ENCODE results near the gene ANKHD1. TPM values are rescaled to one million over a fixed set of nuclear protein-coding genes. Genes with fewer than 3 reads are reported as not detected.

The ANKHD1 gene
- total and polyA plus RNA-seq, 7 donors = 31.2 to 86.1 (median 57.1) TPM

- WGBS, 3 donors = 90 to 92% (median 91%) methylated on average over 5 of the region's 5 CpGs
- no peaks in the 10 kb centered on the region for H3K27me3 ChIP-seq (ENCODE audit: insufficient read depth in 3 of 3, low read length in 2 of 3)
- no peaks in the 10 kb centered on the region for H3K9me3 ChIP-seq
- H3K27ac ChIP-seq = peak overlapping the region; percentile 97
- intact Hi-C loops (cut with DNase I) = loop anchor here (5.0 kb wide), 3 partner anchors 71 to 324 kb away; partner anchors contain the start of genes HARS1 (in 1 of the 2), HARS2 (in 1 of the 2) and TMCO6 (in 1 of the 2)
- ATAC-seq (no peak), DNase-seq (no peak)
- peaks cover 7 to 34% of the 10 kb centered on the region in 2 donors for H3K36me3 ChIP-seq (ENCODE audit: insufficient read depth in 1 of 2, low read depth in 1 of 2)
- H3K4me3 ChIP-seq = no peak overlapping the region
- H3K4me1 ChIP-seq = peaks cover 88% of the 10 kb centered on the region
- no peak for TF ChIP-seq CTCF (IDR thresholded peaks at IDR 0.05)
Observed at GRCh38 chr5:140566665-140567064, 165.0 kb downstream of the ANKHD1 start.

DNA sequence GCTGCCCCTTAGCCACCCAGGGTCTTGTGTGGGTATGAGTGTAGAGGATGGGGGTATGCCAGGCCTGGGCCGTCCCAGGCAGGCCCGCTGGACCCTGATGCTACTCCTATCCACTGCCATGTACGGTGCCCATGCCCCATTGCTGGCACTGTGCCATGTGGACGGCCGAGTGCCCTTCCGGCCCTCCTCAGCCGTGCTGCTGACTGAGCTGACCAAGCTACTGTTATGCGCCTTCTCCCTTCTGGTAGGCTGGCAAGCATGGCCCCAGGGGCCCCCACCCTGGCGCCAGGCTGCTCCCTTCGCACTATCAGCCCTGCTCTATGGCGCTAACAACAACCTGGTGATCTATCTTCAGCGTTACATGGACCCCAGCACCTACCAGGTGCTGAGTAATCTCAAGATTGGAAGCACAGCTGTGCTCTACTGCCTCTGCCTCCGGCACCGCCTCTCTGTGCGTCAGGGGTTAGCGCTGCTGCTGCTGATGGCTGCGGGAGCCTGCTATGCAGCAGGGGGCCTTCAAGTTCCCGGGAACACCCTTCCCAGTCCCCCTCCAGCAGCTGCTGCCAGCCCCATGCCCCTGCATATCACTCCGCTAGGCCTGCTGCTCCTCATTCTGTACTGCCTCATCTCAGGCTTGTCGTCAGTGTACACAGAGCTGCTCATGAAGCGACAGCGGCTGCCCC is 165.6 kb downstream of the ANKHD1 start:
- peaks cover 82% of the 10 kb centered on the region for H3K4me1 ChIP-seq
- H3K27ac ChIP-seq = peak overlapping the region; percentile 97
- TF ChIP-seq CTCF (IDR thresholded peaks at IDR 0.05) = no peak
- peaks cover 7 to 32% of the 10 kb centered on the region in 2 donors for H3K36me3 ChIP-seq (ENCODE audit: insufficient read depth in 1 of 2, low read depth in 1 of 2)
- no peak for ATAC-seq
- intact Hi-C loops (cut with DNase I) = loop anchor here (5.0 kb wide), 3 partner anchors 70 to 325 kb away; partner anchors contain the start of genes HARS1 (in 1 of the 2), HARS2 (in 1 of the 2) and TMCO6 (in 1 of the 2)
- DNase-seq = no peak
- H3K9me3 ChIP-seq = no peaks in the 10 kb centered on the region
- H3K4me3 ChIP-seq = peak overlapping the region; percentile 12
- 77 to 87% (median 82%) methylated on average over 22 of the region's 22 CpGs for WGBS, 3 donors
- no peaks in the 10 kb centered on the region for H3K27me3 ChIP-seq (ENCODE audit: insufficient read depth in 3 of 3, low read length in 2 of 3)

GRCh38 chr5:140567871-140568270 is 166.2 kb downstream of the ANKHD1 start:
- H3K27me3 ChIP-seq (ENCODE audit: insufficient read depth in 3 of 3, low read length in 2 of 3) = no peaks in the 10 kb centered on the region
- 94 to 96% (median 94%) methylated on average over 13 of the region's 13 CpGs for WGBS, 3 donors
- peaks cover 7 to 32% of the 10 kb centered on the region in 2 donors for H3K36me3 ChIP-seq (ENCODE audit: insufficient read depth in 1 of 2, low read depth in 1 of 2)
- no peak for TF ChIP-seq CTCF (IDR thresholded peaks at IDR 0.05)
- no peak overlapping the region for H3K4me3 ChIP-seq
- peak overlapping the region; percentile 97 for H3K27ac ChIP-seq
- H3K4me1 ChIP-seq = peaks cover 76% of the 10 kb centered on the region
- no peaks in the 10 kb centered on the region for H3K9me3 ChIP-seq
- DNase-seq (no peak), ATAC-seq (no peak)
- intact Hi-C loops (cut with DNase I) = loop anchor here (5.0 kb wide), 3 partner anchors 69 to 326 kb away; partner anchors contain the start of genes HARS1 (in 1 of the 2), HARS2 (in 1 of the 2) and TMCO6 (in 1 of the 2)

DNA sequence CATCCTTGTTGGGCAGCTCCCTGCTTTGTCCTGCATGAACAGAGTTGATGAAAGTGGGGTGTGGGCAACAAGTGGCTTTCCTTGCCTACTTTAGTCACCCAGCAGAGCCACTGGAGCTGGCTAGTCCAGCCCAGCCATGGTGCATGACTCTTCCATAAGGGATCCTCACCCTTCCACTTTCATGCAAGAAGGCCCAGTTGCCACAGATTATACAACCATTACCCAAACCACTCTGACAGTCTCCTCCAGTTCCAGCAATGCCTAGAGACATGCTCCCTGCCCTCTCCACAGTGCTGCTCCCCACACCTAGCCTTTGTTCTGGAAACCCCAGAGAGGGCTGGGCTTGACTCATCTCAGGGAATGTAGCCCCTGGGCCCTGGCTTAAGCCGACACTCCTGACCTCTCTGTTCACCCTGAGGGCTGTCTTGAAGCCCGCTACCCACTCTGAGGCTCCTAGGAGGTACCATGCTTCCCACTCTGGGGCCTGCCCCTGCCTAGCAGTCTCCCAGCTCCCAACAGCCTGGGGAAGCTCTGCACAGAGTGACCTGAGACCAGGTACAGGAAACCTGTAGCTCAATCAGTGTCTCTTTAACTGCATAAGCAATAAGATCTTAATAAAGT is 166.9 kb downstream of the ANKHD1 start:
- H3K27ac ChIP-seq = peak overlapping the region; percentile 97
- WGBS, 3 donors = 74 to 97% (median 96%) methylated on average over 2 of the region's 2 CpGs
- intact Hi-C loops (cut with DNase I) = loop anchor here (5.0 kb wide), 3 partner anchors 69 to 326 kb away; partner anchors contain the start of genes HARS1 (in 1 of the 2), HARS2 (in 1 of the 2) and TMCO6 (in 1 of the 2)
- no peak for DNase-seq
- no peak for TF ChIP-seq CTCF (IDR thresholded peaks at IDR 0.05)
- H3K9me3 ChIP-seq = no peaks in the 10 kb centered on the region
- H3K4me1 ChIP-seq = peaks cover 69% of the 10 kb centered on the region
- no peak for ATAC-seq
- peak overlapping the region; percentile 34 for H3K4me3 ChIP-seq
- H3K36me3 ChIP-seq (ENCODE audit: insufficient read depth in 1 of 2, low read depth in 1 of 2) = peaks cover 7 to 32% of the 10 kb centered on the region in 2 donors
- no peaks in the 10 kb centered on the region for H3K27me3 ChIP-seq (ENCODE audit: insufficient read depth in 3 of 3, low read length in 2 of 3)

All from psoas muscle (tissue), 8 donors.